GM19328 (cell line): ENCODE measurements around the gene NAGA.
"Not testable (repeated sequence)": the region's sequence is repeated elsewhere in the genome, so short reads cannot be mapped to it uniquely, and the experiment has no call there.

ENCODE experiments used
- ATAC-seq: cut with Tn5 transposase; IDR thresholded peaks from one replicate; pipeline ENCODE4 v1.9.1; 2021; ENCODE audit warnings: mild to moderate bottlenecking, moderate library complexity; ENCODE audit not compliant: unreplicated experiment

The NAGA gene

DNA sequence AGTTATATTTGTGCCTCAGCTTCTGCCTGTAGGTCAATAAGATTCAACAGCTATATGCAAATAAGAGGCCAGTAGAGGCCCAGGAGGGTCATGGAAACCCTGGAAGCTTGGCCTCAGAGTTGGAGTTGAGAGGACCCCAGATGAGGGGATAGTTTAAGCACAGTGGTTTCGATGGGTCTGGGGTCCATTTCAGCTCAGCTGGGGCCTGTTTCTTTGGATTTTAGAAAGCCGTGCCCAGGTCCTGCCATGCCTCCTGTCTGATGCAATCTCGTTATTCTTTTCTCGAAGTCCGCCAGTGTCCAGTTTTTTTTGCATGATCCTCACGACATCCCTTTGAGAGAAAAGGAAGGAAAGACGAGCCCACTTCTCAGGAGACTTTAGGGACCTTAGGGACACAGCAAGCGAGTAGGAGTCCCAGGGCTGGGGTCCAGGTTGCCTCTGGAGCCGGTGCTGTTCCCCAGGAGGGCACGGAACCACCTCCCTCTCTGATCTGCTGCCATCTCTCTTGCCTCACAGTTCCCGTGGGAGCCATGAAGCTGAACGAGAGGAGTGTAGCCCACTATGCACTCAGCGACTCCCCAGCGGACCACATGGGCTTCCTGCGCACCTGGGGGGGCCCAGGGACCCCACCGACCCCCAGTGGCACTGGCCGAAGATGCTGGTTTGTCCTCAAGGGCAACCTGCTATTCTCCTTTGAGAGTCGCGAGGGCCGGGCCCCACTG, 6.3 kb upstream of the NAGA start:
- ATAC-seq: no peak

- ATAC-seq: no peak
Observed at GRCh38 chr22:42074846-42075676, 4.4 kb upstream of the NAGA start.

DNA sequence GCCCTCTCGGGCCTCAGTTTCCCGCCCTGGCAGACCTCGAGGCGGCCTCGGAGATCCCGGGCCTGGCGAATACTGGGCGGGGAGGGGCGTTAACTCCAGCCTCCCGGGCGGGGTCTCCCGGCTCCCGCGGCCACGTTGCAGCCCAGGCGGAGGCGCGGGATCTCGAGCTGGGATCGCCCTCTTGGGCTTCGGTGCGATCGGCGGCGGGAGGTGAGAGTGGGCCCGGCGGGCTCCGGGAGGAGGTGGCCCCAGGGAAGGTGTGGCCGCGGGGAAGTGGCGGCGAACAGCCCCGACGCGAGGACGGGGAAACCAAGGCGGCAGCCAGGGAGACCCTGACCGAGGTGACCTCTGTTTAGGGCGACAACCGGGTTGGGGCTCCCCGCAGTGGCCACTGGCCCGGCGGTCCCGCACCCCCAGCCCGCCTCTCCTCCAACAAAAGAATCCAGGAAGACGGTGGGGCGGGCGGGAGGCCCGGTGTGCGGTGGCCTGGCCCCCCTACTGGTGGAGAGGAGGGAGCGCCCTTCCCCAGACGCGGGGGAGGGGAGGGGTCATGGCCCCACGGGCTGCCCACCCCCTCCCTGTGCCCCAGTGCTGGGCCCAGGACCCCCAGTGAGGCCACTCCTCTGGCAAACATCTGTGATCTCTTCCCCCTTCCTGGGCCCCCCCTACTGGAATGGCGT, 3.7 kb upstream of the NAGA start, which contains the start of gene PHETA2:
PHETA2 (plus strand) TSS at position 117 of the 680 bp plus-strand sequence. CDS start 3,046 bp downstream, outside the sequence.
- ATAC-seq: no peak

DNA sequence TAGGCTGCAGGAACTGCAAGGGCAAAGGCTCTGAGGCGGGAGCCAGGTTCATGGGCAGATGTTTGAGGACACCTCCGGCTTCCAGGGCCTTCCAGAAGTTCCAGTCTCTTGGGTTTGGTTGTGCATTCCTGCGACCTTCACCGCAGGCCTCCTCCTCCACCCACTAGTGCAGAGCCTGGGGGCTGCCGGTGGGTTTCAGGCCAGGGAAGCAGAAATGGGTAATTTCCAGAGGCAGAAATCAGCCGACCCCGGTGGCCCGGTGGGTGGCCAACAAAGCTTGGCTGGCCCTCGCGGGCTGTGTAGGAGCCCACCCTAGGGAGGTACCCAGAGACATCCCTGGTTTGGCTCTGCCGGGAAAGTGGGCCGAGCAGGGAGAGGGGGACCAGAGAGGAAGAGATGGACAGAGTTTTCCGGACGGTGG, 3.0 kb upstream of the NAGA start:
- no peak for ATAC-seq

DNA sequence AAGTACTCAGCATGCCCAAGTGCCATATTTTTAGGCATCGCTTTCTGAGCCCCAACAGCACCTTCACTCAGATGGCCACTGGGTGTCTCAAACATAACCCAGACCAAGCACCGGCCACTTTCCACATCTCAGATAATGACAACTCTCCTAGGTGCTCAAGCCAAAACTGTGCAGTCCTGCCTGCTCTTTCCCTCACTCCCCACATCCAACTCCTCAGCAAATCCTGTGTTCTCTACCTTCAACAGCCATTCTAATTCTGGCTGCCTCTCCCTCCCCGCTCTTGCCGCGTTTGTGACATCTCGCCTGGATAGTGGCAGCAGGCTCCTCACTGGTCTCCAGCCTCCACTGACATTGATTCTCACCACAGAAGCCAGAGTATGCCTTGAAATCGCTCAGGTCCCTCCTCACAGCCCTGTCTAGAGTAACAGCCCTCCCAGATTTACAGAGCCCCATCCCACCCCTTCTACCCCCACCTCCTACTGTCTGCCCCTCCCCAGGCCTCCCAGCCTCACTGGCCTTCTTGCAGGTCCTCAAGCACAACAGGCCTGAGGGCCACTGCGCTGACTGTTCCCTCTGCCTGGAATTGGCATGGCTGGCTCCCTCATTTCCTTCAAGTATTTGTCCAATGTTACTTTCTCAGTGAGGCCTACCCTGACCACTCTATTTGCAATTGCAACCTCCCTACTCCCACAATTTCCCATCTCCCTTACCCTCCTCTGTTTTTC, 2.2 kb upstream of the NAGA start:
- ATAC-seq: no peak

DNA sequence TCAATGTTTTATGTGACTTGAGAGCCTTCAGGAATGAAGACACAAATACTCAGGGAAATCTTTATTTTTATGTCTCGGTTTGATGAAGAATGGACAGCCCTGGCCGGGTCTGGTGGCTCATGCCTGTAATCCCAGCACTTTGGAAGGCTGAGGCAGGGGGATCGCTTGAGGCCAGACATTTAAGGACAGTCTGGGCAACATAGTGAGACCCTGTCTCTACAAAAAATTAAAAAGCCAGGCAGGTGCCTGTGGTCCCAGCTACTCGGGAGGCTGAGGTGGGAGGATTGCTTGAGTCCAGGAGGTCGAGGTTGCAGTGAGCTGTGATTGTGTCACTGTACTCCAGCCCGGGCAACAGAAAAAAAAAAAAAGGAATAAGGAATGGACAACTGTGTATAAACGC, 896 bp upstream of the NAGA start:
- ATAC-seq: not testable (repeated sequence)

- no peak for ATAC-seq
Observed at GRCh38 chr22:42069801-42070516, 653 bp downstream of the NAGA start.

DNA sequence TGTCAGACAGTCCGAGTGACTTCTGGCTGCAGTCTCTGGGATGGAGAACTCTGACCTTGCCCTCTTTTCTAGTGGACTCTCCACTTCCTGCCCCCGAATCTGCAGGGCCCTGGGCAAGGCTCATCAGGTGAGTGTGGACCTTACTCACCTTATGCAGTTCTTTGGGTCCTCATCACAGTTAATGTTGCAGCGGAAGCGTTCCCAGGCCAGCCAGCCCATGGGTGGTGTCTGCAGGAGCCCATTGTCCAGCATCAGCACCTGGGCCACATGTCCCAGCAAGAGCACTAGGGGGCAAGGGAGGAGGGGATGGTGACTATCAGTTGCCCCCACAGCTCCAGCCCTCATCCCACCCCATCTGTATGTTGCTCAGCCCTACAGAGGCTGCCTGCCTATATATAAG, 2.3 kb downstream of the NAGA start:
- no peak for ATAC-seq

DNA sequence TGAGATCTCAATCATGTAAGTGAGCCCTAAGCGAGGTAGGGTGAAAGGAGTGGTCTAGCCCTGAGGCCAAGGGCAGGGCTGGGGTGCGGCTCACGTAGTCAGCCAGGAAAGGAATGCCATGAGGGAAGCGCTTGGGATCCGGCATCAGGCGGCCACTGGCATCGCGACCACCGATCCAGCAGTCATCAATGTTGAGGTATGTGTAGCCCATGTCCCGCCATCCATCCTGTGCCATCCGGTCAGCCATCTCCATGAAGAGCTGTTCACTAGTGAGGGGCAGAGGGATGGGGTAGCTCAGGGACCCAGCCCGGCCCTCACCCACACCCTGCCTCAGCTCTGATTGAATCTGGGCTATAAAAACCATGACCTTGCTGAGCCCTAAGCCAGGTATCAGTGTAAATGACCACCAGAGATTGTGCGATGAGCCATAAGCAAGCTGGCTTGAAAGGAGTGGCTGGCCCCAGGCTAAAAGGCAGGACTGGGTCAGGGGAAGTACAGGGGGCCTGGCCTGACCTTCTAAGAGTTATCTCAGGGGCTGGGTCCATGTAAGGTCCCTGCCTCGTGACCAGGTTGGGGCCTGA, 2.9 kb downstream of the NAGA start:
- no peak for ATAC-seq

GRCh38 chr22:42066937-42067336, 3.7 kb downstream of the NAGA start:
- no peak for ATAC-seq

- no peak for ATAC-seq
Observed at GRCh38 chr22:42066126-42066761, 4.4 kb downstream of the NAGA start.

- no peak for ATAC-seq
Observed at GRCh38 chr22:42065438-42066125, 5.0 kb downstream of the NAGA start.

DNA sequence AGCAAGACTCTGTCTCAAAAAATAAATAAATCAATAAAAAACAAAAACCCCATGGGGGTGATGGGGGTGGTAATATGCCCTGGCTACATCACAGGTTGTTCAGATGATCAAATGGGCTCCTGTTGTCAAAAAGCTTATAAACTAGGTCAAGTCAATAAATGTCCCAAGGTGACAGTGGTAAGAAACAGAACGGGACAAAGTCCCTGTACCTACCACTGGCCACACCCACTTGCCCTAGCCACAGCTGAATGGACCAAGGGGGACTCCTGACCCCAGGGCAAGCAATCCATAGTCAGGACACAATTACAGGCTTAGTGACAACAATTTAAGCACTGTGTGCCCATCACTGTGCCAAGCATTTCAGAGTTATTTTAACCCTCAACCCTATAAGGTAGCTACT, 6.0 kb downstream of the NAGA start:
- no peak for ATAC-seq

GRCh38 chr22:42062506-42063170, 8.0 kb downstream of the NAGA start:
- no peak for ATAC-seq

DNA sequence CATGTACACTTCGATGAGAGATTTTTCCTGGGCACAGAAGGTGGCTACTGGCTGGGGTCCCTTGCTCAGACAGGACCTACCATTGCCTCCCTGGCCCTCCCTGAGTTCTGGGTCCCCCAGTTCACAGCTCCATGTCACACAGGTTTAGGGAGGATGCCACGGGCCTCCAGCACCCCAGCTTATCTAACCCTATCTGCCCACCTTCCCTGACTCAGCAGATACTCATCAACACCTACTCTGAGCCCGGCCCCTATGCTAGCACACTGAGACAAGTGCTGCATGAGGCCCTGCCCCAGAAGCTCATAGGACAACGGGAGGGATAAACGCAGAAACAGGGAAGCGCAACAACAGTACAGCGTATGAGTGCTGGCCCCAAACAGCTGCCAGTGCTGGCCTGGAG, 9.6 kb downstream of the NAGA start:
- no peak for ATAC-seq

GRCh38 chr22:42060489-42060888, 10.1 kb downstream of the NAGA start:
- no peak for ATAC-seq

DNA sequence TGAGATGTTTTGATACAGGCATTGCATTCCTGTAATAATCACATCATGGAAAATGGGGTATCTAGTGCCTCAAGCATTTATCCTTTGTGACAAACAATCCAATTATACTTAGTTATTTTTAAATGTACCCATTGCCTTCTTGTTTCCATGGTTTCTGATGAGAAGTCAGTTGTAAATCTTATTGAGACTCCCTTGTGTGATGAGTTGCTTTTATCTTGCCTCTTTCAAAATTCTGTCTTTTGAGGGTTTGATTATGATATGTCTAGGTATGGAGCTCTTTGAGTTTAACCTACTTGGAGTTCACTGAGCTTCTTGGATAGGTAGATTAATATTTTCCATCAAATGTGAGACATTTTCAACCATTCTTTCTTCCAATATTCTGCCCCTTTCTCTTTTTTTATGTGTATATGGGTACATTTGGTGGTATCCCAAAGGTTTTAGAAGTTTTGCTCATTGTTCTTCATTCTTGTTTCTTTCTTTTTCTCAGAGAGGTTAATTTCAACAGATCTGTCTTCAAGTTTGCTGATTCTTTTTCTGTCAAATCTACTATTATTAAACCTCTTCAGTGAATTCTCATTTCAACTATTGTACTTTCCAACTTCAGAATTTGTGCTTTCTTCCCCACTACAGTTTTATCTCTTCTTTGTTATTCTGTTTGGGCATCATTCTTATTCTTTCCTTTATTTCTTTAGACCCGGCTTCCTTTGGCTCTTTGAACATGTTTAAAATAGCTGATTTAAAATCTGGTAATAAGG, 13.7 kb downstream of the NAGA start:
- no peak for ATAC-seq

GRCh38 chr22:42052765-42053164, 17.8 kb downstream of the NAGA start:
- no peak for ATAC-seq
